ENCODE results near the gene LDLRAD3. TPM values are rescaled to one million over a fixed set of nuclear protein-coding genes. Genes with fewer than 3 reads are reported as not detected.

The LDLRAD3 gene
- total RNA-seq, 4 donors from 2014 or later, result 19.4 to 49.5 (median 31.0) TPM

- no peak for DNase-seq (ENCODE audit: low spot score in 2 of 2)
- H3K9me3 ChIP-seq, result peaks cover 0 to 16% (median 0%) of the 10 kb centered on the region in 4 donors
- 35 to 50% methylated on average over 1 to 2 of the region's 2 CpGs for WGBS, 2 donors
- no peak for TF ChIP-seq POLR2A (IDR thresholded peaks at IDR 0.05)
- TF ChIP-seq CTCF (IDR thresholded peaks at IDR 0.05), result no peak
- no peak for TF ChIP-seq EP300 (IDR thresholded peaks at IDR 0.05)
- no peaks in the 10 kb centered on the region for H3K27me3 ChIP-seq
- no peak overlapping the region for H3K4me3 ChIP-seq
- no peaks in the 10 kb centered on the region for H3K4me1 ChIP-seq
- no peak overlapping the region for H3K27ac ChIP-seq
- peaks cover 0 to 4% (median 0%) of the 10 kb centered on the region in 3 donors for H3K36me3 ChIP-seq
Observed at GRCh38 chr11:36251823-36252222, 308.0 kb downstream of the LDLRAD3 start.

- Histone ChIP-seq H3K36me3 (peaks cover 0 to 4% (median 0%) of the 10 kb centered on the region in 3 donors), H3K27me3 (no peaks in the 10 kb centered on the region), H3K4me3 (no peak overlapping the region), H3K27ac (no peak overlapping the region), H3K4me1 (peaks cover 0 to 2% (median 0%) of the 10 kb centered on the region in 4 donors), H3K9me3 (peaks cover 0 to 16% (median 0%) of the 10 kb centered on the region in 4 donors)
- 44 to 52% methylated on average over 5 of the region's 5 CpGs for WGBS, 2 donors
- TF ChIP-seq POLR2A (IDR thresholded peaks at IDR 0.05) (no peak), CTCF (IDR thresholded peaks at IDR 0.05) (no peak), EP300 (IDR thresholded peaks at IDR 0.05) (no peak)
- no peak for DNase-seq (ENCODE audit: low spot score in 2 of 2)
Observed at GRCh38 chr11:36253238-36253637, 309.4 kb downstream of the LDLRAD3 start.

- peaks cover 0 to 12% (median 0%) of the 10 kb centered on the region in 4 donors for H3K4me1 ChIP-seq
- TF ChIP-seq EP300 (IDR thresholded peaks at IDR 0.05), result no peak
- TF ChIP-seq POLR2A (IDR thresholded peaks at IDR 0.05), result no peak
- no peak for TF ChIP-seq CTCF (IDR thresholded peaks at IDR 0.05)
- peaks cover 0 to 16% (median 0%) of the 10 kb centered on the region in 4 donors for H3K9me3 ChIP-seq
- no peaks in the 10 kb centered on the region for H3K27me3 ChIP-seq
- peaks cover 0 to 4% (median 0%) of the 10 kb centered on the region in 3 donors for H3K36me3 ChIP-seq
- H3K4me3 ChIP-seq, result no peak overlapping the region
- 88 to 89% methylated on average over 1 of the region's 1 CpG for WGBS, 2 donors
- no peak overlapping the region for H3K27ac ChIP-seq
- DNase-seq (ENCODE audit: low spot score in 2 of 2), result no peak
Observed at GRCh38 chr11:36254713-36255112, 310.9 kb downstream of the LDLRAD3 start.

- Histone ChIP-seq H3K4me3 (no peak overlapping the region), H3K9me3 (peaks cover 0 to 7% (median 0%) of the 10 kb centered on the region in 4 donors), H3K27ac (no peak overlapping the region), H3K4me1 (peaks cover 0 to 12% (median 0%) of the 10 kb centered on the region in 4 donors), H3K36me3 (no peaks in the 10 kb centered on the region), H3K27me3 (no peaks in the 10 kb centered on the region)
- WGBS, 2 donors, result 61 to 80% methylated on average over 5 of the region's 5 CpGs
- DNase-seq (ENCODE audit: low spot score in 2 of 2), result no peak
- TF ChIP-seq EP300 (IDR thresholded peaks at IDR 0.05) (no peak), POLR2A (IDR thresholded peaks at IDR 0.05) (no peak), CTCF (IDR thresholded peaks at IDR 0.05) (no peak)
Observed at GRCh38 chr11:36257351-36257750, 313.5 kb downstream of the LDLRAD3 start.

- Histone ChIP-seq H3K4me3 (no peak overlapping the region), H3K9me3 (peaks cover 0 to 7% (median 0%) of the 10 kb centered on the region in 4 donors), H3K4me1 (peaks cover 0 to 12% (median 0%) of the 10 kb centered on the region in 4 donors), H3K27ac (no peak overlapping the region), H3K36me3 (no peaks in the 10 kb centered on the region), H3K27me3 (no peaks in the 10 kb centered on the region)
- DNase-seq (ENCODE audit: low spot score in 2 of 2), result peak; percentile 19 to 45
- 24 to 26% methylated on average over 12 of the region's 12 CpGs for WGBS, 2 donors
- TF ChIP-seq EP300 (IDR thresholded peaks at IDR 0.05) (no peak), CTCF (IDR thresholded peaks at IDR 0.05) (peak; percentile 32 to 73 (median 59)), POLR2A (IDR thresholded peaks at IDR 0.05) (no peak)
Observed at GRCh38 chr11:36258730-36259360, 315.0 kb downstream of the LDLRAD3 start.
